Measurements from ENCODE around the gene AKAP6. TPM values are rescaled to one million over a fixed set of nuclear protein-coding genes. Genes with fewer than 3 reads are reported as not detected.

AKAP6 gene
- total RNA-seq, 4 donors from 2014 or later = 4.1 to 34.4 (median 15.3) TPM

DNA sequence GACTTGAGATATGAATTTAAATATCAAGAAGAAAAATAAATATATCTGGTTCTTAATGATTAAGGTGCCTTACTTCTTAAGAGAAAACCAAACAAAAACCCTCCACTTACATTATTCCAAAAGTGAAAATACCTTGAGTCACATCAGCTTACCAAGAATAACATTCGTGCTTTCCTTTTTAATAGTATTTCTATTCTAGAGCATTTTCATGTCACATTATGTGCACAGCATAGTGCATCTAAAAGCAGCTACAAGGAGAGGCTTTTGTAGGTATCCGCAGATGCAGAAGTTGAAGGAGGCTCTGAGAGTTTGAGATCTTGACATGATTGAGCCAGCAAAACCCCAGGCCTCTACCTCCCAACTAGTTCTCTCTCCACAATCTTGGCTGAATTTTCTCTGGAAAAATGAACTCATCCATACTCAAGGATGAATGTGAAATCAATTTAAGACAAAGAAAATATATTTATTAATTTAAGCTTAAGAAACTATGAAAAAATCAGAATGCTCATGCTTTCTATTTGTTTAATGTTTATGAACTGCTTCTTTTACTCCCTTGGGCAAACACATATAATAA, 275.0 kb downstream of the AKAP6 start:
- no peaks in the 10 kb centered on the region for H3K36me3 ChIP-seq
- H3K4me1 ChIP-seq = no peaks in the 10 kb centered on the region
- no peak overlapping the region for H3K27ac ChIP-seq
- H3K27me3 ChIP-seq = no peaks in the 10 kb centered on the region
- intact Hi-C loops (cut with DNase I; ENCODE audit: low total_unique reads) = no loop called here
- no peak overlapping the region for H3K4me3 ChIP-seq
- TF ChIP-seq CTCF (IDR thresholded peaks at IDR 0.05) = no peak
- no peak for TF ChIP-seq POLR2A (IDR thresholded peaks at IDR 0.05)
- DNase-seq = no peak
- no peaks in the 10 kb centered on the region for H3K9me3 ChIP-seq

- H3K9me3 ChIP-seq = no peaks in the 10 kb centered on the region
- H3K4me3 ChIP-seq = no peak overlapping the region
- H3K27me3 ChIP-seq = no peaks in the 10 kb centered on the region
- H3K27ac ChIP-seq = no peak overlapping the region
- intact Hi-C loops (cut with DNase I; ENCODE audit: low total_unique reads) = no loop called here
- DNase-seq = no peak
- TF ChIP-seq POLR2A (IDR thresholded peaks at IDR 0.05) = no peak
- TF ChIP-seq CTCF (IDR thresholded peaks at IDR 0.05) = no peak
- H3K36me3 ChIP-seq = no peaks in the 10 kb centered on the region
- H3K4me1 ChIP-seq = no peaks in the 10 kb centered on the region
These were observed 277.2 kb downstream of the AKAP6 start for GRCh38 chr14:32606301-32606700.

- Histone ChIP-seq H3K27me3 (no peaks in the 10 kb centered on the region), H3K36me3 (no peaks in the 10 kb centered on the region), H3K27ac (no peak overlapping the region), H3K4me3 (no peak overlapping the region), H3K4me1 (no peaks in the 10 kb centered on the region), H3K9me3 (no peaks in the 10 kb centered on the region)
- intact Hi-C loops (cut with DNase I; ENCODE audit: low total_unique reads) = no loop called here
- TF ChIP-seq CTCF (IDR thresholded peaks at IDR 0.05) (no peak), POLR2A (IDR thresholded peaks at IDR 0.05) (no peak)
- DNase-seq = no peak
These were observed 278.3 kb downstream of the AKAP6 start for GRCh38 chr14:32607399-32607798.

- H3K4me1 ChIP-seq = no peaks in the 10 kb centered on the region
- H3K27me3 ChIP-seq = no peaks in the 10 kb centered on the region
- intact Hi-C loops (cut with DNase I; ENCODE audit: low total_unique reads) = no loop called here
- no peaks in the 10 kb centered on the region for H3K36me3 ChIP-seq
- TF ChIP-seq CTCF (IDR thresholded peaks at IDR 0.05) (no peak), POLR2A (IDR thresholded peaks at IDR 0.05) (no peak)
- H3K27ac ChIP-seq = no peak overlapping the region
- no peaks in the 10 kb centered on the region for H3K9me3 ChIP-seq
- DNase-seq = no peak
- no peak overlapping the region for H3K4me3 ChIP-seq
These were observed 279.8 kb downstream of the AKAP6 start for GRCh38 chr14:32608857-32609256.

DNA sequence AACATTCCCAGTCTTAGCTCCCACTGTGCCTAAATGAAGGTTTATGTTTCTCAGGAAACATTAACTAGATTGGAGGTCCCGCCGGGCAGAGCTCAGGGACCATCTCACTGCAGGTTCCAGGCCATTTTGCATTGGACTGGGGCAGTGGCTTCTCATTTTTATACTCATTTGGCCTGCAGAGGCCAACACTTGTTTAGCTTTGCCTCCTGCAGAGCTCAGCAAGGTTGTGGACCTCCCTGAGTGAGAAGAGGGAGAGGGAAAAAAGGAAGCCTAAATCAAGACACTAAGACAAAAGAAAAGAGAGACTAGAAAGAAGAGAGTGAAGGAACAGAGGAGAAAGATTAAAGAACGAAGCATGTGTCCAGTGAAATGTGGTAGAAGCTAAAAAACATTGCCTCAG, 280.3 kb downstream of the AKAP6 start:
- H3K4me3 ChIP-seq = no peak overlapping the region
- intact Hi-C loops (cut with DNase I; ENCODE audit: low total_unique reads) = no loop called here

More for the DNA sequence above, 280.3 kb downstream of the AKAP6 start:
- Histone ChIP-seq H3K27ac (no peak overlapping the region), H3K36me3 (no peaks in the 10 kb centered on the region), H3K9me3 (no peaks in the 10 kb centered on the region), H3K27me3 (no peaks in the 10 kb centered on the region), H3K4me1 (no peaks in the 10 kb centered on the region)
- TF ChIP-seq POLR2A (IDR thresholded peaks at IDR 0.05) = no peak
- no peak for TF ChIP-seq CTCF (IDR thresholded peaks at IDR 0.05)
- DNase-seq = no peak
